HEK293T (cell line): Measurements from ENCODE around the gene SLC7A6.

Experiments
- CTCF ChIA-PET: fragments of 350-600 bp; formaldehyde crosslinking; extraction: SDS; loops from one replicate; lab custom pipeline; 2021; ENCODE audit warnings: antibody characterized with exemption, inconsistent platforms; lab: Yijun Ruan, JAX
- POLR2A ChIA-PET: fragments of 350-600 bp; formaldehyde crosslinking; extraction: SDS; loops from one replicate; lab custom pipeline; 2020; ENCODE audit warnings: antibody characterized with exemption, inconsistent platforms; lab: Yijun Ruan, JAX
- DNase-seq: peaks from one replicate; pipeline ENCODE4 v3.0.0; 2012; ENCODE audit warnings: mixed read lengths; ENCODE audit errors: extremely low spot score
- ARNT ChIP-seq: fragments of 450-650 bp; IDR thresholded peaks from 2 replicates; pipeline ENCODE4 v1.6.1; 2017; ENCODE audit warnings: mild to moderate bottlenecking
- BHLHE40 ChIP-seq: fragments of 450-650 bp; IDR thresholded peaks from 2 replicates; pipeline ENCODE4 v1.6.1; 2016; ENCODE audit warnings: mild to moderate bottlenecking, moderate library complexity, borderline replicate concordance
- CTBP1 ChIP-seq: fragments of 450-650 bp; IDR thresholded peaks from 2 replicates; pipeline ENCODE4 v1.6.1; 2016; ENCODE audit warnings: borderline replicate concordance
- ELF4 ChIP-seq: fragments of 450-650 bp; IDR thresholded peaks from 2 replicates; pipeline ENCODE4 v1.6.1; 2017; ENCODE audit warnings: antibody characterized with exemption
- FOXA1 ChIP-seq: fragments of 450-650 bp; IDR thresholded peaks from 2 replicates; pipeline ENCODE4 v1.6.1; 2016; ENCODE audit warnings: mild to moderate bottlenecking
- FOXK2 ChIP-seq: fragments of 450-650 bp; IDR thresholded peaks from 2 replicates; pipeline ENCODE4 v1.6.1; 2016; ENCODE audit warnings: mild to moderate bottlenecking
- FOXM1 ChIP-seq: fragments of 450-650 bp; IDR thresholded peaks from 2 replicates; pipeline ENCODE4 v1.6.1; 2017; ENCODE audit warnings: mild to moderate bottlenecking, borderline replicate concordance
- HDGF ChIP-seq: fragments of 450-650 bp; IDR thresholded peaks from 2 replicates; pipeline ENCODE4 v1.6.1; 2017; ENCODE audit warnings: antibody characterized with exemption, borderline replicate concordance
- L3MBTL2 ChIP-seq: fragments of 450-650 bp; conservative IDR thresholded peaks from 2 replicates; pipeline ENCODE4 v1.6.1; 2016; ENCODE audit warnings: mild to moderate bottlenecking
- LEF1 ChIP-seq: fragments of 450-650 bp; IDR thresholded peaks from 2 replicates; pipeline ENCODE4 v1.6.1; 2017; ENCODE audit warnings: mild to moderate bottlenecking, borderline replicate concordance
- NFRKB ChIP-seq: fragments of 450-650 bp; IDR thresholded peaks from 2 replicates; pipeline ENCODE4 v1.6.1; 2016; ENCODE audit warnings: mild to moderate bottlenecking, moderate library complexity
- PKNOX1 ChIP-seq: fragments of 450-650 bp; IDR thresholded peaks from 2 replicates; pipeline ENCODE4 v1.6.1; 2016
- SP1 ChIP-seq: fragments of 450-650 bp; IDR thresholded peaks from 2 replicates; pipeline ENCODE4 v1.6.1; 2017
- SUZ12 ChIP-seq: fragments of 450-650 bp; IDR thresholded peaks from 2 replicates; pipeline ENCODE4 v1.6.1; 2016; ENCODE audit warnings: mild to moderate bottlenecking
- TARDBP ChIP-seq: fragments of 450-650 bp; IDR thresholded peaks from 2 replicates; pipeline ENCODE4 v1.6.1; 2016
- ZNF384 ChIP-seq: fragments of 450-650 bp; IDR thresholded peaks from 2 replicates; pipeline ENCODE4 v1.6.1; 2016

SLC7A6 gene

DNA sequence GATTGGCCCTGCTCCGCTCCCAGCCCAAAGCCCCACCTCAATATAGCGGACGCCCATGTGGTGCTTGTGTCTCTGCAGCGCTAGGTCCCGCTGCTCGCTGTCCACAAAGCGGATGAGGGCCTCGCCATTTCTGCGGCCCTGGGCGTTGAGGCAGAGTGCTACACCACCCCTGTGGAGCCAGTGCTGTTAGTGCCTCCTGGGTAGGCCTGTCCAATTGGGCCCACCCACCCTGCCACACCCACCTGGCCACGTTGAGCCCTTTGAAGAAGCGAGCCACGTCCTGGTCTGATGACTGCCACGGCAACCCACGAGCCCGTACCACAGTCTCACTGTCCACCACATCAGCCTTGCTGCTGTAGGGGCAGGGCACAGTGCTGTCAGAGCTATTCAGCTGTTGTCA lies 32.0 kb upstream of the SLC7A6 start:
- TF ChIP-seq FOXA1: no peak
- no peak for TF ChIP-seq FOXM1
- TF ChIP-seq L3MBTL2: no peak
- TF ChIP-seq SP1: no peak
- no peak for TF ChIP-seq FOXK2
- no peak for TF ChIP-seq HDGF
- no peak for TF ChIP-seq NFRKB
- TF ChIP-seq CTBP1: no peak
- no peak for TF ChIP-seq ELF4
- TF ChIP-seq LEF1: no peak
- ChIA-PET POLR2A (interaction anchor here (1.0 kb wide), 1 partner anchor 147 kb away, joined by 3 read pairs; the partner anchor contains the start of gene NFATC3), CTCF (no interaction called here)
- no peak for DNase-seq

GRCh38 chr16:68233085-68233834 lies 31.1 kb upstream of the SLC7A6 start:
- CTCF ChIA-PET: no interaction called here
- POLR2A ChIA-PET: interaction anchor here (0.6 to 1.0 kb wide), 2 partner anchors 113 to 148 kb away, joined by 3 to 4 read pairs; partner anchors contain the start of gene NFATC3
- no peak for TF ChIP-seq NFRKB
- no peak for TF ChIP-seq PKNOX1
- TF ChIP-seq FOXA1: no peak
- no peak for TF ChIP-seq FOXM1
- no peak for TF ChIP-seq TARDBP
- TF ChIP-seq ZNF384: no peak
- no peak for TF ChIP-seq BHLHE40
- no peak for TF ChIP-seq SUZ12
- no peak for DNase-seq

GRCh38 chr16:68233835-68234187 lies 30.5 kb upstream of the SLC7A6 start:
- no peak for DNase-seq
- CTCF ChIA-PET: interaction anchor here (1.3 kb wide), 1 partner anchor 141 kb away, joined by 7 read pairs; no protein-coding TSS in a partner anchor
- POLR2A ChIA-PET: no interaction called here
- TF ChIP-seq BHLHE40: no peak
- no peak for TF ChIP-seq NFRKB
- no peak for TF ChIP-seq ZNF384
- TF ChIP-seq ARNT: no peak
- no peak for TF ChIP-seq FOXM1
- no peak for TF ChIP-seq FOXA1
- TF ChIP-seq HDGF: no peak
- TF ChIP-seq SP1: no peak
- no peak for TF ChIP-seq ELF4
- no peak for TF ChIP-seq SUZ12
- TF ChIP-seq TARDBP: no peak
- TF ChIP-seq FOXK2: no peak
- TF ChIP-seq PKNOX1: no peak
- TF ChIP-seq CTBP1: no peak
- TF ChIP-seq L3MBTL2: no peak
- TF ChIP-seq LEF1: no peak

DNA sequence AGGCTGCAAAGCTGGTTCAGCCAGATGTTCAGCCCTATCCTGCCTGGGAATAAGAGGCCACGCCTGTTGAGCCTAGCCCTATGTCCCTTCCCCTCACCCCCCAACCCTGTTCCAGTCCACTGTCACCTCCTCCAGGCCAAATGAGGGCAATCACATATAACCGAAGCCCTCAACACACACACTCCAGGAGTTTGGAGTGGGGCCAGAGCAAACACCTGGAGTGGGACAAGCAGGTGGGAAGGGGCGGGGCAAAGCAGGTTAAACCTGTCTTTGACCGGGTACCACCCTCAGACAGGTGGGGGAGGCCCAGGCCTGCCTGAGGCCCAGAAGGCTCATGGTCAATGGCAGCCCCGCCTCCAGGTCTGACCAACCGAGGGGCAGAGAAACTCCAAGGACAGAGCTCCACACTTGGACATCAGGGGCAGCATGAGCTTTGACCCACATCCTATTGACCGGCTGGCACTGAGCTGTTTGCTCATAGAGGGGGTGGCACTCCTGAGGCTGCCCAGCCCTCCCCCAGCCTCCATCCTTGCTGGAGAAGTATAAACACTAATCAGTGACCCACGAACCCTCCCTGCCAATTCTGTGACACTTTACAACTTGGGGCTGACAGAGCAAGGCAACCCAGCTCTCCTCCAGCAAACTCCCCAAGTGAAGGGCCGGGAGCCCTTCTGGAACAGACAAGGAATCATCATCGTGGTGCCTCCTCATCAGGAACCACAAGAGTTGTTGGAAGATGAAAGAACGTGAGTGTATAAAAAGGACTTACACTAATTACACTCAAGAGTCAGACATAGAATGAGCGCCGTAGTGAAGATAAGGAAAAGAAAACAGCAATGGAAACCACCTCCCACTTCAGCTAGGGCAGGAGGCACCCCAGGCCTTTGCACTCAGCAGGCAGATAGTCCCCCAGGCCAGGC lies 29.9 kb upstream of the SLC7A6 start:
- POLR2A ChIA-PET: no interaction called here
- TF ChIP-seq TARDBP (no peak), SUZ12 (no peak), BHLHE40 (no peak), FOXM1 (no peak), SP1 (no peak), ELF4 (no peak), PKNOX1 (no peak), L3MBTL2 (no peak), ARNT (no peak), LEF1 (no peak), FOXK2 (no peak), FOXA1 (no peak)
- DNase-seq: no peak
- CTCF ChIA-PET: interaction anchor here (1.3 kb wide), 1 partner anchor 141 kb away, joined by 7 read pairs; no protein-coding TSS in a partner anchor

DNA sequence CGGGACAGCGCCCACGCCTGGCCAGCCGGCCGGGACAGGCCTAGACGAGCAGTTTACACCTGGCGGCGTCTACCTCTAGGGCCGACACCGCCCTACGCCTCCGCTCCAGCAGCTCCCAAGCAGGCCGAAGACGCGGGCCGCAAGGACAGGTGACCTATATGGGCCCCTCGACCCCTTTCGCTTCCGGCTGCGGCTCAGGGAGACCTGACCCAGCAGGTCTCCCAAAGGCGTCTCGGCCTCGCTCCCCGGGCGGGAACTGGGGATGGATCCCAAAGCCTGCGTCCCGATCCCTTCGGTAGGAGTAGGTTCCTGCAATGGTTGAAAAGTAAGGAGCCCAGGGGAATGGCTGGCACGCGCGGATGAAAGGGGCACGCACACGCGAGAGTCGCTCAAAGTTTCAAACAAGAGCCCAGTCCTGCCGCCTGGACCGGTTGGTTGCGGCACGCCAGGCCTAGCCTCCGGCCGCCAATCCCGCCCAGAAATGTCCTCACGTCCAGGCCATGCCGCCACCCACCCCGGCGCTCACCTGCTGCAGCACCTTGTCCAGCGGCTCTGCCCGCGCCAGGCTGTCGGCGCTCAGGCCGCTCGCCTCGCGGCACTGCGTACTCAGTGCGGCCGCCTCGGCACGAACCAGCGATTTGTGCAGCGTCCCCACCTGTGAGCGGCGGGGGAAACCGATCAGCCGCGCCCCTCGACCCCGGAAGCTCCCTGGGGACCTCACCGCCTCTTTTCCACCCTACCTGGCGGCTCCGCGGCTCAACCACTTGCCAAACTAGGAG lies 29.0 kb upstream of the SLC7A6 start:
- POLR2A ChIA-PET: interaction anchor here (1.2 to 2.2 kb wide), 3 partner anchors 76 to 150 kb away, joined by 4 to 8 read pairs (median 4); partner anchors contain the start of genes NFATC3, PRMT7 and SLC7A6OS
- CTCF ChIA-PET: interaction anchor here (1.3 kb wide), 1 partner anchor 142 kb away, joined by 7 read pairs; no protein-coding TSS in a partner anchor

More for the DNA sequence above, 29.0 kb upstream of the SLC7A6 start:
- TF ChIP-seq FOXM1 (no peak), L3MBTL2 (0 out of 2 replicates have a peak, but pooled peaks have one; percentile 11)
- DNase-seq: no peak
